Stimulated activated CD4-positive, alpha-beta T cell treated with anti-CD3 and anti-CD28 coated beads, Interleukin-2, amount 100 ng/mL, for 24 hours (primary cell): Measurements from ENCODE around the gene EDEM1.

Experiments used
- DNase-seq, 2 donors: peaks; one replicate each; pipeline ENCODE4 v3.0.0-alpha.2; 2020

The EDEM1 gene

DNA sequence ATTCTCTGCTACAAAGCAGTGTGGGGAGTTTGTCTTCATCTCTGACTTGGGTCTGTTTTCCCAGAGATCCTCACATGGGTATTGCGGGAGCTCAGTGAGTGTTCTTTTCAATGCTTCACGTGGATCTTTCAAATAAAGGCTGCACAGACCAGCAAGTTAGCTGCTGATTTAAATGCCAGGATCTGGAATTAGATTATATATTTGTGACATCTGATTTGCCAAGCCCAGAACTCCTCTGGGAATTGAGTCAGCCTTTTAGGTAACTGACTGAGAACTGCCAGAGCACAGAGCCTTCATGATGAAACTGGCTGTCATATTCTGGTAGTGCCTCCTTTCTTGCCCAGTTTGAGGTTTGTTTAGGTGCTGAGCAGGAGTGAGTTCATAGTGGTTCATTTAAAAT is 14.7 kb downstream of the EDEM1 start:
- no peak for DNase-seq

DNA sequence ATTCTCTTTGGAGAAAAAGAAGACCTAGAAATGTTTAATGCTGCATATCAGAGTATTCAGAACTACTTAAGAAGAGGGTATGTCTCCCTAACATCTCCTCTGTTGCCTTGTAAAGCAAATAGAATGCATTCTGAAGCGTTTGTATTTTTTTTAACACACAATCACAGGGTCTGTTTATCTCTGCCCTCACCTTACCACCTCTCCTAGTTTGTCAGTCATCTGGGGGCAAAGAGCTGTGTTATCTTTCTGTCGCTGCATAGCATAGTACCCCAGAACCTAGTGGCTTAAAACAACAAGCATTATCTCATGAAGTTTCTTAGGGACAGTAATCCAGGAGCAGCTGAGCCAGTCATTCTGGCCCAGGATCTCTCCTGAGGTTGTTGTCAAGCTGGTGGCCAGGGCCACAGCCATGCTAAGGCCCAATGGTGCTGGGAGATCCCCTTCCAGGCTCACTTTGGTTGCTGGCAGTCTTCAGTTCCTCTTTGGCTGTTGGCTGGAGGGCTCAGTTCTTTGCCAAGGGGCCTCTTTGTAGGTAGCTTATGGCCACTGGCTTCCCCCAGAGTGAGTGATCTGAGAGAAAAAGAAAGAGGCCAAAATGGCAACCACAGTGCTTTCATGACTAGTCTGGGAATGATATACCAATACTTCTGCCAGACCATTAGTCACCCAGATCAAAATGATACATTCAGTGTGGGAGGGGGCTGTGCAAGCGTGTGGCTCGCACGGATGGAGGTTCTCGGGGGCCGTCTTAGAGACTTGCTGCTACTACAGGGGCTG is 17.8 kb downstream of the EDEM1 start:
- peak; percentile 49 to 54 for DNase-seq

DNA sequence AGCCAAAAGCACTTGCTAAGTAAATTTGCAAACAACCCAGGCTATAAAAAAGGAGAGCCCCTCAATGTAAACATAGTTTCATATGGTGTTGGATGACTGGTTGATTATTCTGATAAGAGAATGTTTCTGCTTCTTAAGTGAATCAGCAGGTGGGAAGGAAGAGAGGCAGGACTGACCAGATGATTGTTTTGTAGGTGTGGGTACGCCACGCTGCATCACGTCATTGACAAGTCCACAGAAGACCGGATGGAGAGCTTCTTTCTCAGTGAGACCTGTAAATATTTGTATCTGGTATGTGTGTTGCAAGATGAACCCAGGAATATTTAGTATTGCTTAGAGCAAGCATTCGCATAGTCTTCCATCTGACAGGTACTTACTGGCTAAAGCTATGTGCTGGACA is 23.4 kb downstream of the EDEM1 start:
- no peak for DNase-seq

DNA sequence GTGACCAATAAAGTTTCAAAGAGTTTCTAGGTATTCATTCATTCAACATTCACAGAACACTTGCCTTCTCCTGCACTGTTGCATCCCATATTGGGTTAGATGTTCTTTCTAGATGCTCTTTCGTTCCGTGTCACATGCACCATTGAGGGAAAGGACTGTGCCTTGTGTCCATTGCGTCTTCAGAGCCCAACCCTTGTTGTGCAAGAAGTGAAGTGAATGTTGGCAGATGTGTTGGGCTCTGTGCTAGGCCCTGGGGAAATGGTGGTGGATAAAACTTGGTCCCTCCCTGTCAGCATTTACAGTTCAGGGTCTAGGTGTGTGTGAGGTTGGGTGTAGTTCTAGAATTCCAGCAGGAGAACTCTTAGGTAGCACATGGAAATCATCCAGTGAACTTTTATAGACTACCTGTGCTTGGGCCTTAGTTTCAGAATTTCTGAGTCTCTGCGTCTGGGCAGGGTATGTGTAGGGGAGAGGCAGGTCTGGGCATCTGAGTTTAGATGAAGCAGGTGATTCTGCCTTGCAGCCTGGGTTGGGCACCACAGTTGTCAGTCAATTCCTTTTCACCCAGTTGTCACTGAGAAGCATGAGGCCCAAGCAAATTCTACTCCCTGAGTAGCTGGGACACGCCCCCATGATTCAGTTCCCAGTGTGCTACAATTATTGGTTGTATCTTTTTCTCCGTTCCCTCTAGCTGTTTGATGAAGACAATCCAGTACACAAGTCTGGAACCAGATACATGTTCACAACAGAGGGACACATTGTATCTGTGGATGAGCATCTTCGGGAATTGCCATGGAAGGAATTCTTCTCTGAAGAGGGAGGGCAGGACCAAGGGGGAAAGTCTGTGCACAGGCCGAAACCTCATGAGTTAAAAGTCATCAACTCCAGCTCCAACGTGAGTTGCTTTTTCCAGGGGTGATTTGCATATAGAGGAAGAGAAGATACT is 25.4 kb downstream of the EDEM1 start:
- DNase-seq: no peak

DNA sequence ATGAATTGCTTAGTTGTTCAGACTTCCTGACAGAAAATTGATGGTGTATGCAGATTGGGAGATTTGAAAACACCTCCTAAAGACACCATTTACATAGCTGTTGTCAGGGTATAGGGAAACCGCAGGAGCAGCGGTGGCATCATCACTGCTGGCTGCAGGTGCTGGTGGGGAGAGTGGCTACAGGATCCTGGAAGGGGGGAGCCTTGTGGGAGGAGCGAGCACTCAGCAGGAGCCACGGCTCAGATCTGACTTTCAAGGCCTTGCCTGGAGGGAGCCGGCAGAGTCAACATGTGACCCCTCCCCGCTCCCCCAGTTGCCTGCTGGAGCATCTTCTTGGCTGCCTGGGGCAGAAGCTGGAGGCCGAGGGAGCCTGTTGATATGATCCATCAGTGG is 26.1 kb downstream of the EDEM1 start:
- no peak for DNase-seq

DNA sequence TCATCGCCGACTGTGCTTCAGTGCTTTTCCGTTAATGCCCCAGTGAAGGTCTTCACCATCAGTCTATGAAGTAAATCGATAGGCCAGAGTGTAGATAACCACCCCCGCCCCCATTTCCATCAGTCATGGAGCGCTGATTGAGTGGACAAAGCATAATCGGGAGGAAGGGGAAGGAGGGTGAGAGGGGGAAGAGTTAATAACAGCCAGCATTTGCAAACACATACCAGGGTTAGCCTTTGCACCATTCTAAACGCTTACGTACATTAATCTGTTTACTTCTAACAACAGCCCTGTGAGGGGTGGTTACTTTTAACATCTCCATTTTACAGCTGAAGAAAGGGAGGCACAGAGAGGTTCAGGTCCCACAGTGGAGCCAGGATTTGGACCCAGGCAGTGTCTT is 26.8 kb downstream of the EDEM1 start:
- DNase-seq: no peak

DNA sequence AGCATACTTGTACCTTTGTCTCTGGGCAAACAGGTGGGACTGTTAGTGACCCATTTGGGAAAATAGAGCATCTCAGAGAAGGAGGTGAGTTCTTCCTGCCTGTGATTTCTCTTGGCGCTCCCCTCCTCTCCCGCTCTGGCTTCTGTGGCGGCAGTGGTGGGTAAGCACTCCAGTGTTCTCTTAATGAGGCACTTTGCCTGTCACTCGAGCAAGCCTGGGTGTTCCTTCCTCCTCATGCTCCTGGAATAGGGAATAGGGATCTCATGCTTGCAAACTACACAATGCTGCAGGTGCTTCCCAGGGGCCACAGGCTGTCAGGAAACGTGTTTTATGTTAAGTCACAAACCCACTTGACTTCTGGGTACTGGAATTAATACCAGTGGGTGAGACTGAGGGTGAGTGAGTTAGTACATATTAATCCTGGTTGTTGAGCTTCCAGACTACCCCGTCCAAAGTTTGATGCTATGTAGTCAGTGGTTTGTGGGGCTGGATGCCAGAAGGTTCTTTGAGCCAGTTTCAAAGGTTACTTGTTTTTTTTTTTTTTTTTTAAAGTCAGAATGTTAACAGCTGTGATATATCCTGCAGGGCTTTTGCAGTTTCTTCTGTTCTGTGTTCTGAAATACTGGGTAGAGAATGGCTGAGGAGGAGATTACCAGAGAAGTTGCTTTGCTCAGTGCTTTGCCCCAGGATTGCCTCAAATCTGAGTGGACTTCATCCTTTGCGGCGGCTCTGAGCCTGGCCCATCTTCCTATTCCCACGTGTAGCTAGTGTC is 30.5 kb downstream of the EDEM1 start:
- no peak for DNase-seq

DNA sequence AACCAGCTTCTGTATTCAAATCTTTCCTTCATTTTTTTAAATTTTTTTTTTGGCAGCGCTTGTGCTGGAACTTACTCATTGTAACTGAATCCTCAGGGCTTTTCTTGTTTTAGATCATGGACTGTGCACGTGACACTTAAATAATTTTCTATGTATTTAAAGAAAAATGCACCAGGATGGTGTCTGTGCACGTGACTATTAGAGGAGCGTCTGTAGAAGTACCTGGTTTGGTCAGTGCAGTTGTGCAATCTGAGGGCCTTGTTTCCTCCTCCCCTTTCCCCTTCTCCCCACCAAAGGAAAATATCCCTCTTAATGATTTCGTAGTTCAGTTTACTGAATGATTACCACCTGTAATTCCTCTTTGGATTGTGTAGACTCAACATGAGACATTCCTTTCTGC is 31.3 kb downstream of the EDEM1 start:
- no peak for DNase-seq

DNA sequence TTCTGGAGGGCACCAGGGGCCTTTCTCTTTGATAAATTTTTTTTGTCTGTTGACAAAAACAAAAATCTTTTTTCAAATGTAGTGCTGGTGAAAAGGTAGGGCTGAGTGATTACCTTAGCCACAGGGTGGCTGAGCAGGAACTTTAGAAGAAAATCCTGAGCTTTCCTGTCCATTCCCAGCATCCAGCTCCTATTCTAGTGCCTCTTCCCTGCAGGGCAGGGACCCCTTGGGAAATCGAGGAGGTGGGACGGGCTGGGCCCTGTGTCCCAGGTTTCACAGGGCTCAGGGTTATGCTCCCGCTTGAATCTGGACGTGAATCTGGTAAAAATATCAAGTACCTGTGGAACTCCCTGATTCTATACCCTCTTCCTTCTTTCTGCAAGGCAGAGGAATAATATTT is 31.7 kb downstream of the EDEM1 start:
- no peak for DNase-seq

DNA sequence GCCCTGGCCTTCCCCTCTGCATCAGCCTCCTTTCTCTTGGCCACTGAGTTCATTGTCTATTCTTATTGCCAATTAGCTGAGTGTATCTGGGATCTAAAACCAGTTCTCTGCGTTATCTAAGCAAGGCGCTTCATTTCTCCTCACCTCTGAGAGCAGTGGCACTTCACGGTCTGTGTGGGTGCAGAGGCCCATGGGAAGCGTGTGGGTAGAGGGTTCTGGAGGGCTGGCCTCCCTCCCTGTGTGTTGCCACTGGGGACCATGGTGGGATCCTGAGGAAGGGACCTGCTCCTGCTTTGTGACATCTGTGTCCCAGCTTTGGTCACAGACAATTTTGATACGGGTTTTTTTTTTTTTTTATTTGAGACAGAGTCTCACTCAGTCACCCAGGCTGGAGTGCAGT is 32.7 kb downstream of the EDEM1 start:
- no peak for DNase-seq

DNA sequence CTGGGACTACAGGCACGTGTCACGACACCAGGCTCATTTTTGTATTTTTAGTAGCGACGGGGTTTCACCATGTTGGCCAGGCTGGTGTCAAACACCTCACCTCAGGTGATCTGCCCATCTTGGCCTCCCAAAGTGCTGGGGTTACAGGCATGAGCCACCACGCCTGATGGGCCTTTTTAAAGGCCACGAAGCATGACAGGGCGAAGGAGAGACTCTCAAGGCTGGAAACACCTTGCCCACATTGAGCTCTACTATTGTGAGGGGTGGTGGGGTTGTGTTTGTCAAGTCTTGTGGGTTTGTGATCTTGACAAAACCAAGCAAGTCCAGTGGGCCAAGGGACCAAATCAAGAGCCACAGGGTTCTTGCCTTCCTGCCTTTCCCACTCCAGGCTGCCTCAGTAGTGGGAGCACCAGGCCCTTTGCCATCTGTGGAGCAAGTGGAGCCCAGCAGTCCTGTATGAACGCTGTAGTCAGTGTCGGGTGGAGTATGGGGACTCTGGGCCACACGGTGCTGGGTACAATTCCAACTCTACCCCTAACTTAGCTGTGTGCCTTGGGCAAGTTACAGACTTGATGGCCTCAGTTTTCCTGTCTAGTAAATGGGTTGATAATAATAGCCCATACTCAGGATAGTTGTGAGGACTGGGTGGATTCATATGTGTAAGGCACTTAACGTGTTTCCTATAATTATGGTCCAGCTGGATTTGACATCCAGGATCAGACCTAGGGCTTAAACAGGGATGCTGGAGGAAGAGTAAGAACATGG is 33.3 kb downstream of the EDEM1 start:
- DNase-seq: no peak

DNA sequence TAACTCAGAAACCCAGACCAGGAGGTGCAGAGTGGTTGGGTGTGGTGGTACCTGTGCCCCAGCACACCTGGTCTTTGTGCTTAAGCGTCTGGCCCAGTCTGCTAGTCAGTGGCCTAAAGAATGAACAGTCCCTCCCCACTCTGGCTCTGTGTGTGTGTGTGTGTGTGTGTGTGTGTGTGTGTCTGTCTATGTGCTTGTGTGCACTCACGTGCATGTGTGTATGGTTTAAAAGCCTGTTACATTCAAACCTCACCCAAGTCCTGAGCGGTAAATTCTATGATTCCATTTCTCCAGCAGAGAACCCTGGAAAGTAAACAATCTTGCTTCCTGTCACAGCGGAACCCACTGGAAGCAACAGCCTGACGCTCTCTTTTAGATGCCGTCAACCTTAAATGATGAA is 34.2 kb downstream of the EDEM1 start:
- DNase-seq: no peak

DNA sequence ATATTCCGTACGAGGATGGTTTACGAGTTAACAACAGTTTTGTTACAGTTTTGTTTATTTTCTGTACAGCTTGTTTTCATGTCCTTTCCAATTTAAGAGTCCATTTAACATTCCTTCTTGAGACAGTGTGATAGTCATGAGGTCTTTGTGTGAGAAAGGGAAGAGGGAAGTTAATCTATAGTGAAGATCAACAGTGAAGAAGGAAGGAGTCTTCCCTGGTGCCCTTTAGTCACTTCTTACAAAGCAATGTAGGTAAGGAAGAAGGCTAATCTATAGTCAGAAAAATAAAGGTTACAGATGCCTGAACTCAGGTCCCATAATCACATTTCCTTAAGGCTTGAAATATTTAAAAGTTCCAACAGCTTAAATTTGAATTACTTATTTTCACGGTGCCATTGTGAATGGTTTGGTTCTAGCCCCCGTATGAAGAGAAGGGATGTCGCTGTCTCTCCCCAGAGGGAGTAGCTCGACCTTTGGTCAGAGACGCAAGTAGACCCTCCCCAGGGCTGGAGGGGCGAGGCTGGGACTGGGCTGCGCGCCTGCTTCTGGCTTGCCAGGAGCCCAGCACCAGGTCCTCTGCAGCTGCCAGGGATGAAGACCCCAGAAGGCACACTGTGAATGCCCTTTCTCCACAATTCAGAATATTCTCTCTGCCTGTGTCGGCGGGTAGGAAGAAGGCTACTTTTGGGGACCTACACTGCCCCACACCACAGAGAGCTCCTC is 34.9 kb downstream of the EDEM1 start:
- DNase-seq: no peak

DNA sequence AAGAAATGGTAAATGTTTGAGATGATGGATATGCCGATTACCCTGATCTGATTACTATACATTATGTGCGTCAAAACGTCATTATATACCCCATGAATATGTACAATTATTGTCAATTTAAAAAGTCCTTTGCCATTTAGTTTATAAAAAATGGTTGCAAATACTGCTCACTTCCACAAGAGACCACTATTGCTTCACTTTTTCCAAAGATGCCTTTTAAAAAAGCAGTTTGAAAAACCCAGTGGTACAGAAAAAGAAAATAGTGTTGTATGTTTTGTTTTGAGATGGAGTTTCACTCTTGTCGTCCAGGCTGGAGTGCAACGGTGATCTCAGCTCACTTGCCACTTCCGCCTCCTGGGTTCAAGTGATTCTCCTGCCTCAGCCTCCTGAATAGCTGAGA is 39.3 kb downstream of the EDEM1 start:
- DNase-seq: no peak

DNA sequence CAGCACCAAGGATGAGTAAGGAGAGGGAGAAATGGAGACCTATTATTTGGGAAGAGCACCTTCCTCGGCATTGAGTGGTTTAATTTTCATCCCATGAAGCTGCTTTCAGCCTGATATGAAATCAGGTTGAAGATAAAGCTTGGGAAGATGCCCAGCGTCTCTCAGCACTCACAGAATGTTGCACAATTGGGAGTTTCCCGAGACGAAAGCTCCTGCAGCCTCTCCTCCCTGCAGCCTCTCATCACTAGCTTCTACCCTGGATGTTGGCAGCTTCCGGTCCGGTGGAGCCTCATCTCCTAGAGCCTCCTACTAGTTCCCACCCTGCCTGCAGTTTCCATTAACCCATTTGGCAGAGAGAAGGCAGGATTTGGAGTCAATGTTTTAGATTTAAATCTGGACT is 40.3 kb downstream of the EDEM1 start:
- DNase-seq: no peak

DNA sequence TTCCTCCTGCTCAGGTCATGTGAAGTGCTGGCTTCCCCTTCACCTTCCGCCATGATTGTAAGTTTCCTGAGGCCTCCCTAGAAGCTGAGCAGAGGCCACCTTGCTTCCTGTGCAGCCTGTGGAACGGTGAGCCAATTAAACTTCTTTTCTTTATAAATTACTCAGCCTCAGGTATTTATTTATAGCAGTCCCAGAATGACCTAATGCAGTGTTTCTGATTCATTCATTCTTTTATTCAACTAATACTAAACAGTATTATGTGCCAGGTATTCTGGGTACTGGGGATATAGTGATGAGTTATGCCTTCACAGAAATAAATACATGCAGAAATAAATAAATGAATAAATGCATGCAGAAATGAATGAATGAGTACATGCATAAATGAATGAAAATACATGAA is 41.9 kb downstream of the EDEM1 start:
- DNase-seq: no peak

DNA sequence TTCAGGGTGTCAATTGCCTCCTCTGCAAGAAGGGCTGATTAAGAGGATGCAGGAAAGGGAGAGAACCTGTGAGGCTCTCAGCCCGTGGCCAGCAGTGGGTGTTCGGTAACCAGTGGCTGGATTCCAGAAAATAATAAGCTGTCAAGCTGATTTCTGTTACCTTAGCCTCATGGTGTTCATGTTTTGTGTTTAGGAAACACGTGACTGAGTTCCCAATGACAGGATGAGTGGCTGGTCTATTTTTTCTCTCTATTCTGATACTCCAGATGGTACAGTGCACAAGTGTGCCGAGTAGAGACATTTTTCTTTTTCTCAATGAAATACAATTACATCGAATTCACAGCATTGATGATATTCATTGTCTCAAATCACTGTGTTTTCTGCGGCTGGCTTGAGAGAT is 43.6 kb downstream of the EDEM1 start:
- DNase-seq: no peak

DNA sequence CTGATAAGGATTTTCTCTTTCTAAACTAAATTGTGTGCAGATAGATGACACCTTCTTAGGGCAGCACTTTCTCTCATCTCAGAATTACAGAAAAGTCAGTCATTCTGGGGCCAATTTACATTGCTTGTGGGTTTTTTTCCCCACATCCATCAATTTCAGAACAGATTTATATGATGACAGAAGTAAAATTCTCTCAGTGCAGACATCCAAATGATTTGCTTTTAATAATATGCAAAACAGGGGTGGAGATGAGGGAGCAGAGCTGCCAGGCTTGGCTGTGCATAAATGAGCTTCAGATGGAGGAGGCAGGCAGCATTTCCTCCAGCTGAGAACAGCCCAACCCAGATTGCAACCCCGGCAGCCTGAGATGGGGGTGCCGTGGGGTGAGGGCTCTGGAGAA is 44.0 kb downstream of the EDEM1 start:
- DNase-seq: no peak

DNA sequence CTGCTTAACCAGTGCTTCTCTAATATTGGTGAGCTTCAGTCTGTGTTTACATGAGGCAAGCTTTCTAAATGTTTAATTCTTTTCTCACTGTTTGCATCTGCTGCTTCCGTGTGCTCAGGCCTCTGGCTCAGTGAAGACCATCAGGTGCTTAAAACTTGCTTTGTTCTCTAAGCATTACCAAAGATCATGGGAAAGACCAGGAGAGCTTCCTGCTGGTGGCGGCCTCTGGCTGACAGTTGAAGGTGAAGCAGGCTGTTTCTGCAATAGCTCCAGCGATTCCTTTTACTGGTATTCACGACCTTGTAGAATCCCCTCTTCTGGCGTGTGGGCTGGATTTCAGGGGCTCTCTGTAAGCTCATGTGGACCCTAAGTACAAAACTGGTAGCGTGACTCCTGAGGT is 45.1 kb downstream of the EDEM1 start:
- DNase-seq: no peak

DNA sequence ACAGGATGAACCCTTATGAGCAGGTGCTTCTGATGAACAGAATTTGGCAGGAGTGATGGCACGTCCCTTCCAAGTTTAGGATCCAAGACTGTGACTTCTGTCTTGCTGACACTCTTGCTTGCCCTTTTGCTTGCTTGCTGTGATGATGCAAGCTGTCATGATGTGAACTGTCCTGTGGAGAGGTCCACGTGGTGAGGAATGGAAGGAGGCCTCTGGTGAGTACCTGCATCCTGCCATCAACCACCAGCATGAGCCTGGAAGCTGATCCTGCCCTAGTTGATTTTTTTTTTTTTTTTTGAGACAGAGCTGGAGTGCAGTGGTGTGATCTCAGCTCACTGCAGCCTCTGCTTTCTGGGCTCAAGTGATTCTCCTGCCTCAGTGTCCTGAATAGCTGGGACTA is 45.5 kb downstream of the EDEM1 start:
- no peak for DNase-seq

DNA sequence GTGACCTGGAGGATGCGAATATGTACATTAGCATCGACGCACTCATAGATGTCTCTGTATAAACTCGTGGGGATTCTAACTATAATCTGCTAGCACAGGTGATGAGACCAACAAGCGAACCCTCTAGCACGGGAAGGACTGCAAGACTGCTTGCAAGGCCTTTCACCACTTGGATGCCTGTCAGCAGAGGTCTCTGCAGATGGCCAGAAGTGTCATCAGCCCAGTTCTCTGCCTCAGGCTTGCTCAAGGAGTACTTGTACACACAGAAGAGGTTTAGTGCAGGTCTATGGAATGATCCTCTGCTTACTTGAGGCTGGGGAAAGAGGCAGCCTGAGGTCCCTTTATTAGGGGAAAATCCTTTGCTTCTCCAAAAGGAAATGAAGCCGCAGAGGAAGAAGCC is 48.1 kb downstream of the EDEM1 start:
- no peak for DNase-seq

DNA sequence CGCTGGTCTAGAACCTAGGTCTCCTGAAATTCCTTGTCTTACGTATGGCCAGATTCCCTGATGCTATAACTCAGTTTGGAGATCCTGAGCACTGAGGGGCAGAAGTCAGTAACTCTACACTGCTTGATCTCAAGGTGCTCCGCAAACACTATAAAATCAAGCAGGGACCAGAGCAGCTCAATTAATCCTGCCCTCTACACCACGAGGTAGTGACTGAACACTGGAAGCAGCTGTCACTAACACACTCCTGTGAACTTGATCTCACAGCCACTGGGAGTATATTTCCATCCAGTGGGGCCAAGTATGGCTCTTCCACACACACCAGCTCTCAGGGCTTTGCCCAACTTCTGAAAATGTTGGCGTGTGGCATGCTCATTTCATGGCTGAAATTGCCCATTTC is 51.0 kb downstream of the EDEM1 start:
- DNase-seq: no peak
